Measurements from ENCODE around the gene KHK. TPM values are rescaled to one million over a fixed set of nuclear protein-coding genes. Genes with fewer than 3 reads are reported as not detected.
A peak's percentile ranks its signal among the peaks of the same experiment; 100 is the strongest.

Gene KHK
- total and polyA plus RNA-seq, 9 donors, result 1.3 to 10.7 (median 5.2) TPM

GRCh38 chr2:27137322-27137935 is 50.9 kb downstream of the KHK start:
- intact Hi-C loops (cut with DNase I), result no loop called here
- TF ChIP-seq POLR2A (IDR thresholded peaks at IDR 0.05) (no peak), EP300 (IDR thresholded peaks at IDR 0.05) (no peak)
- TF ChIP-seq, protein P1, sequence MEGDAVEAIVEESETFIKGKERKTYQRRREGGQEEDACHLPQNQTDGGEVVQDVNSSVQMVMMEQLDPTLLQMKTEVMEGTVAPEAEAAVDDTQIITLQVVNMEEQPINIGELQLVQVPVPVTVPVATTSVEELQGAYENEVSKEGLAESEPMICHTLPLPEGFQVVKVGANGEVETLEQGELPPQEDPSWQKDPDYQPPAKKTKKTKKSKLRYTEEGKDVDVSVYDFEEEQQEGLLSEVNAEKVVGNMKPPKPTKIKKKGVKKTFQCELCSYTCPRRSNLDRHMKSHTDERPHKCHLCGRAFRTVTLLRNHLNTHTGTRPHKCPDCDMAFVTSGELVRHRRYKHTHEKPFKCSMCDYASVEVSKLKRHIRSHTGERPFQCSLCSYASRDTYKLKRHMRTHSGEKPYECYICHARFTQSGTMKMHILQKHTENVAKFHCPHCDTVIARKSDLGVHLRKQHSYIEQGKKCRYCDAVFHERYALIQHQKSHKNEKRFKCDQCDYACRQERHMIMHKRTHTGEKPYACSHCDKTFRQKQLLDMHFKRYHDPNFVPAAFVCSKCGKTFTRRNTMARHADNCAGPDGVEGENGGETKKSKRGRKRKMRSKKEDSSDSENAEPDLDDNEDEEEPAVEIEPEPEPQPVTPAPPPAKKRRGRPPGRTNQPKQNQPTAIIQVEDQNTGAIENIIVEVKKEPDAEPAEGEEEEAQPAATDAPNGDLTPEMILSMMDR (IDR thresholded peaks at IDR 0.05), result no peak
- no peaks in the 10 kb centered on the region for H3K36me3 ChIP-seq
- H3K27ac ChIP-seq, result no peak overlapping the region
- WGBS, 3 donors, result 89 to 95% (median 90%) methylated on average over 21 of the region's 21 CpGs
- H3K4me3 ChIP-seq, result no peak overlapping the region
- no peaks in the 10 kb centered on the region for H3K9me3 ChIP-seq
- H3K27me3 ChIP-seq, result no peaks in the 10 kb centered on the region
- no peak for DNase-seq
- H3K4me1 ChIP-seq (ENCODE audit: insufficient read depth), result peaks cover 6% of the 10 kb centered on the region

- Histone ChIP-seq H3K4me3 (no peak overlapping the region), H3K4me1 (ENCODE audit: insufficient read depth) (peaks cover 4% of the 10 kb centered on the region), H3K27me3 (no peaks in the 10 kb centered on the region), H3K27ac (no peak overlapping the region), H3K36me3 (no peaks in the 10 kb centered on the region), H3K9me3 (no peaks in the 10 kb centered on the region)
- WGBS, 3 donors, result 71 to 88% (median 85%) methylated on average over 7 of the region's 7 CpGs
- DNase-seq, result no peak
- intact Hi-C loops (cut with DNase I), result no loop called here
- TF ChIP-seq EP300 (IDR thresholded peaks at IDR 0.05) (no peak), POLR2A (IDR thresholded peaks at IDR 0.05) (no peak)
- TF ChIP-seq, protein P1 (IDR thresholded peaks at IDR 0.05), result no peak
Measured at GRCh38 chr2:27138111-27138510, 51.5 kb downstream of the KHK start.

DNA sequence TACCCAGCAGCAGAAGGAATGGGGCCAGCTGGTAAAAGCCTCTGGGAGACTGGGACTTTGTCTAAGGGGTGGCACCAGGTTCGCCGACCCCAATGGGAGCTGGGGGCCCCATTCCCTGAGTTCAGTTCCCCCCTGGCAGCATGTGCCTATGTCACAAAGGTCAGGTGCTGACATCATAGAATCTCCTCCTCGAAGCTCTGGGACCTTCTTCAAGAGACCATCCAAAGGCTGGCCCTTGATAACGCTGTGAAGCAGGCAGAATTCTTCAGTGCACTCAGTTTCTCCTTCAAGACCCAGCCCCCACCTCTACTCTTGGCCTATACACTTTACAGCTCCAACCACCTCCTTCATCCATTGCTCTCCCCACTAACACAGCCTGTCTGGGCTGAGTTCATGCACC is 52.7 kb downstream of the KHK start, which contains the start of gene PRR30:
Gene PRR30 (minus strand): TSS at position 101 of the 400 bp plus-strand sequence. CDS start 1,081 bp downstream, outside the sequence.
- no peak for TF ChIP-seq EP300 (IDR thresholded peaks at IDR 0.05)
- TF ChIP-seq, protein P1 (IDR thresholded peaks at IDR 0.05), result no peak
- no peak for TF ChIP-seq POLR2A (IDR thresholded peaks at IDR 0.05)
- intact Hi-C loops (cut with DNase I), result no loop called here
- Histone ChIP-seq H3K27ac (no peak within 1 kb of the TSS), H3K27me3 (no peaks in the 10 kb centered on the region), H3K4me3 (no peak within 1 kb of the TSS), H3K36me3 (no peaks in the 10 kb centered on the region), H3K4me1 (ENCODE audit: insufficient read depth) (no peaks in the 10 kb centered on the region), H3K9me3 (no peaks in the 10 kb centered on the region)
- peak in 2 of 5 donors; percentile 4 to 15 for DNase-seq
- WGBS, 3 donors, result 84 to 93% (median 89%) methylated on average over 4 of the region's 4 CpGs

GRCh38 chr2:27143285-27143684 is 56.7 kb downstream of the KHK start:
- Histone ChIP-seq H3K4me1 (ENCODE audit: insufficient read depth) (peaks cover 2% of the 10 kb centered on the region), H3K36me3 (no peaks in the 10 kb centered on the region), H3K27ac (no peak overlapping the region), H3K4me3 (no peak overlapping the region), H3K9me3 (no peaks in the 10 kb centered on the region), H3K27me3 (no peaks in the 10 kb centered on the region)
- intact Hi-C loops (cut with DNase I), result no loop called here
- TF ChIP-seq, protein P1 (IDR thresholded peaks at IDR 0.05), result no peak
- TF ChIP-seq POLR2A (IDR thresholded peaks at IDR 0.05) (no peak), EP300 (IDR thresholded peaks at IDR 0.05) (no peak)
- WGBS, 3 donors, result 81 to 97% (median 88%) methylated on average over 1 of the region's 1 CpG
- DNase-seq, result no peak
